HuH-7 (cell line): ENCODE data around the gene APOBEC3A.

Source experiments
- DNase-seq: peaks from one replicate; pipeline ENCODE4 v3.0.0; 2011; ENCODE audit warnings: low spot score

The APOBEC3A gene

GRCh38 chr22:38957046-38957770 is at the start of gene APOBEC3A:
TSS of gene APOBEC3A (plus strand) at chr22:38957609. CDS start at chr22:38957692, 83 bp downstream.
- no peak for DNase-seq

GRCh38 chr22:38907767-38908166 is 49.6 kb upstream of the APOBEC3A start:
- no peak for DNase-seq

GRCh38 chr22:38911434-38911833 is 46.0 kb upstream of the APOBEC3A start:
- DNase-seq = no peak

- DNase-seq = no peak
Measured at GRCh38 chr22:38919631-38920190, 37.7 kb upstream of the APOBEC3A start.

- DNase-seq = no peak
Measured at GRCh38 chr22:38921120-38921519, 36.3 kb upstream of the APOBEC3A start.

- DNase-seq = peak; percentile 53
Measured at GRCh38 chr22:38921806-38922205, 35.6 kb upstream of the APOBEC3A start.

GRCh38 chr22:38923463-38924346 is 33.7 kb upstream of the APOBEC3A start:
- peak; percentile 90 for DNase-seq

GRCh38 chr22:38924347-38924952 is 33.0 kb upstream of the APOBEC3A start:
- DNase-seq = peak; percentile 66

GRCh38 chr22:38925571-38926041 is 31.8 kb upstream of the APOBEC3A start:
- DNase-seq = no peak

- DNase-seq = no peak
Measured at GRCh38 chr22:38927033-38927781, 30.2 kb upstream of the APOBEC3A start.

GRCh38 chr22:38930512-38930911 is 26.9 kb upstream of the APOBEC3A start:
- DNase-seq = no peak

- DNase-seq = no peak
Measured at GRCh38 chr22:38935023-38935422, 22.4 kb upstream of the APOBEC3A start.

- DNase-seq = no peak
Measured at GRCh38 chr22:38935616-38936015, 21.8 kb upstream of the APOBEC3A start.

GRCh38 chr22:38936562-38936961 is 20.8 kb upstream of the APOBEC3A start:
- DNase-seq = no peak

GRCh38 chr22:38937036-38937435 is 20.4 kb upstream of the APOBEC3A start:
- DNase-seq = no peak

- no peak for DNase-seq
Measured at GRCh38 chr22:38937541-38937940, 19.9 kb upstream of the APOBEC3A start.

GRCh38 chr22:38938221-38938620 is 19.2 kb upstream of the APOBEC3A start:
- no peak for DNase-seq

- DNase-seq = no peak
Measured at GRCh38 chr22:38938925-38939324, 18.5 kb upstream of the APOBEC3A start.

- DNase-seq = no peak
Measured at GRCh38 chr22:38940811-38941384, 16.5 kb upstream of the APOBEC3A start.

GRCh38 chr22:38941488-38941987 is 15.9 kb upstream of the APOBEC3A start:
- no peak for DNase-seq

GRCh38 chr22:38942702-38943101 is 14.7 kb upstream of the APOBEC3A start:
- DNase-seq = no peak
